Gastrocnemius medialis (tissue), 4 donors: Measurements from ENCODE around the gene PELI3. TPM values are rescaled to one million over a fixed set of nuclear protein-coding genes. Genes with fewer than 3 reads are reported as not detected.

Experiments
- ATAC-seq, 2 donors: fragments of 150-250 bp; one replicate each; pipeline ENCODE4 v1.9.1; 2016
- DNase-seq, 2 donors: peaks; one replicate each; pipeline ENCODE4 v3.0.0-alpha.2; 2019
- H3K27ac ChIP-seq, 4 donors: fragments of 200-600 bp; sonication (generic); 1 replicate in 1 of 4; 2 replicates in 3 of 4; pipeline ENCODE4 v1.5.1; 2016 to 2018; ENCODE audit warnings: mild to moderate bottlenecking in 2 of 4, moderate library complexity in 1 of 4
- H3K27me3 ChIP-seq, 3 donors: fragments of 200-600 bp; sonication (generic) in 2 of 3; 1 replicate in 1 of 3; 2 replicates in 2 of 3; pipeline versions ENCODE4 v1.5.1 to v1.6.0; 2016 to 2019; ENCODE audit warnings: mild to moderate bottlenecking in 1 of 3, moderate library complexity in 1 of 3
- H3K36me3 ChIP-seq, 2 donors: fragments of 200-600 bp; sonication (generic) in 1 of 2; one replicate each; pipeline ENCODE4 v1.5.1; 2017 to 2018
- H3K4me1 ChIP-seq, 2 donors: fragments of 200-600 bp; sonication (generic) in 1 of 2; one replicate each; pipeline ENCODE4 v1.5.1; 2016 to 2017; ENCODE audit warnings: mild to moderate bottlenecking in 2 of 2
- H3K4me3 ChIP-seq, 4 donors: fragments of 200-600 bp; sonication (generic) in 3 of 4; 1 replicate in 1 of 4; 2 replicates in 3 of 4; pipeline ENCODE4 v1.5.1; 2016 to 2019; ENCODE audit warnings: mild to moderate bottlenecking in 2 of 4
- H3K9me3 ChIP-seq, 3 donors: fragments of 200-600 bp; sonication (generic) in 2 of 3; 1 replicate in 1 of 3; 2 replicates in 2 of 3; pipeline ENCODE4 v1.5.1; 2016 to 2019
- CTCF ChIP-seq, 5 experiments: fragments of 450-650 bp in 3 of 5; fragments of 200-600 bp in 2 of 5; sonication (generic) in 2 of 5; IDR thresholded peaks in 4 of 5; conservative IDR thresholded peaks in 1 of 5; 1 replicate in 4 of 5; 2 replicates in 1 of 5; pipeline ENCODE4 v1.5.1; 2016 to 2019; ENCODE audit warnings: antibody characterized with exemption in 5 of 5, mild to moderate bottlenecking in 3 of 5, moderate library complexity in 3 of 5
- POLR2A ChIP-seq, 2 donors: fragments of 450-650 bp; IDR thresholded peaks; one replicate each; pipeline ENCODE4 v1.6.1; 2017; ENCODE audit warnings: antibody characterized with exemption in 2 of 2, mild to moderate bottlenecking in 2 of 2, moderate library complexity in 2 of 2
- in situ Hi-C, 4 donors: fragments of 200-750 bp; cut with MboI; loops; one replicate each; pipeline versions ENCODE4 v1.15.0 to v1.8.0; 2017; ENCODE audit warnings: low sequenced_read_pairs in 4 of 4
- intact Hi-C: fragments of 100-400 bp; cut with DNase I; formaldehyde crosslinking; loops from one replicate; pipeline ENCODE4 v1.15.1; 2023; ENCODE audit warnings: low total_unique reads
- total RNA-seq, 4 donors: library from RNA; depleted of rRNA; stranded (reverse); fragments of >200 nt; gene quantifications; one replicate each; pipeline versions ENCODE4 v1.1.0 to v1.2.3, GENCODE V29; 2016

The PELI3 gene
- total RNA-seq, 4 donors from 2014 or later: 26.1 to 55.9 (median 37.3) TPM

DNA sequence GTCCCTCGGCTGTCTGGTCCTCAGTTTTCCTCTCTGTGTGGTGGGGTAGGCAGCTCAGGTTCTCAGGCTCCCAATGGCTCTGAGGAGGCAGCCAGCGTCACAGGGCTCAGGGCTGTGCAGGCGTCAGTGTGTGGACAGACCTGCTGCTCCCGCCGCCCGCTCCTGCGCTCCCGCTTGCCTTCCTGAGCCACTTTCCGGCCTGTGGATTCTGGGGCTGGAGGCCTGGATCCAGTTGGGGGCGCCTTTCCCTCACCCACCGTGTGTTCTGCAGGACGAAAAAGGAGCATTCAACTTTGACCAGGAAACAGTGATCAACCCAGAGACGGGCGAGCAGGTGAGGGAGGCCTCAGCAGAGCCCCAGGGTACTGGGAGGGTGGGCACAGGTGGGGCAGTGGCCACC lies 28.2 kb downstream of the PELI3 start:
- DNase-seq (no peak), ATAC-seq (no peak)
- no peak for TF ChIP-seq CTCF (IDR thresholded peaks at IDR 0.05 in 4 of 5, conservative IDR thresholded peaks at IDR 0.05 in 1 of 5)
- no peak for TF ChIP-seq POLR2A (IDR thresholded peaks at IDR 0.05)
- Histone ChIP-seq H3K4me1 (no peaks in the 10 kb centered on the region), H3K36me3 (peaks cover 0 to 66% of the 10 kb centered on the region in 2 donors), H3K9me3 (no peaks in the 10 kb centered on the region), H3K27ac (no peak overlapping the region), H3K4me3 (no peak overlapping the region), H3K27me3 (no peaks in the 10 kb centered on the region)
- in situ Hi-C loops (no loop called here), intact Hi-C loops (no loop called here)

DNA sequence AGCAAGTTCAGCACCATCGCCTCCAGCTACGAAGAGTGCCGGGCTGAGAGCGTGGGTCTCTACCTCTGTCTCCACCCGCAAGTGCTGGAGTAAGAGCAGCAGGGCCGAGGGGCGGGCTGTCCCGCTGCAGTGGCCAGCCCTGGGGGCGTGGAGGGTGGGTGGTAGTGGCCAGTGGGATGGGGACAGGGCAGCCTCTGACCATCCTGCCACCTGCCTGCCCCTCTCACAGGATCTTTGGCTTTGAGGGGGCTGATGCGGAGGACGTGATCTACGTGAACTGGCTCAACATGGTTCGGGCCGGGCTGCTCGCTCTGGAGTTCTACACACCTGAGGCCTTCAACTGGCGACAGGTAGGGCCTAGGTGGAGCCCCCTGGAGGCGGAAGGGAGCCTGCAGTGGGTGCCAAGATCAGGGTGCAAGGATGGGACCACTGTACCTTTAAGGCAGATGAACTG lies 28.7 kb downstream of the PELI3 start:
- in situ Hi-C loops (no loop called here), intact Hi-C loops (no loop called here)
- no peaks in the 10 kb centered on the region for H3K9me3 ChIP-seq
- H3K27me3 ChIP-seq: no peaks in the 10 kb centered on the region
- no peak overlapping the region for H3K27ac ChIP-seq
- TF ChIP-seq POLR2A (IDR thresholded peaks at IDR 0.05) (no peak), CTCF (IDR thresholded peaks at IDR 0.05 in 4 of 5, conservative IDR thresholded peaks at IDR 0.05 in 1 of 5) (no peak)
- no peak overlapping the region for H3K4me3 ChIP-seq
- peaks cover 0 to 71% of the 10 kb centered on the region in 2 donors for H3K36me3 ChIP-seq
- no peaks in the 10 kb centered on the region for H3K4me1 ChIP-seq
- ATAC-seq: no peak
- no peak for DNase-seq

- Histone ChIP-seq H3K4me3 (no peak overlapping the region), H3K27me3 (no peaks in the 10 kb centered on the region), H3K9me3 (no peaks in the 10 kb centered on the region), H3K27ac (no peak overlapping the region), H3K36me3 (peaks cover 0 to 66% of the 10 kb centered on the region in 2 donors), H3K4me1 (no peaks in the 10 kb centered on the region)
- intact Hi-C loops (no loop called here), in situ Hi-C loops (no loop called here)
- no peak for ATAC-seq
- no peak for DNase-seq
- TF ChIP-seq POLR2A (IDR thresholded peaks at IDR 0.05) (no peak), CTCF (IDR thresholded peaks at IDR 0.05 in 4 of 5, conservative IDR thresholded peaks at IDR 0.05 in 1 of 5) (no peak)
Observed at GRCh38 chr11:66497206-66497605, 30.5 kb downstream of the PELI3 start.

DNA sequence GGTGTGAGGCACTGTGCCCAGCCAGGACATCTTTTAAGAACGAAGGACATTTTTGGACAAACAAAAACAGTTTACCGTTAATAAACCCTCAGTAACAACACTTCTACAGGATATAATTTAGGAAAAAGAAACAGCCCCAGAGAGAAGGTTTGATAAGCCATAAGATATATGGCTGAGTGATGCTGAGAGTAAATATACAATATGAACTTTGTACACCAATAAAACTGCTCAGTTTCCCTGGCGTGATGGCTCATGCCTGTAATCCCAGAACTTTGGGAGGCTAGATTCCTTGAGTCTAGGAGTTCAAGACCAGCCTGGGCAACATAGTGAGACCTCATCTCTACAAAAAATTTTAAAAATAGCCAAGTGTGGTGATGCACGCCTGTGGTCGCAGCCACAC lies 31.8 kb downstream of the PELI3 start:
- Histone ChIP-seq H3K36me3 (peaks cover 0 to 54% of the 10 kb centered on the region in 2 donors), H3K27me3 (no peaks in the 10 kb centered on the region), H3K27ac (no peak overlapping the region), H3K4me1 (no peaks in the 10 kb centered on the region), H3K4me3 (no peak overlapping the region), H3K9me3 (no peaks in the 10 kb centered on the region)
- ATAC-seq (no peak), DNase-seq (no peak)
- intact Hi-C loops (no loop called here), in situ Hi-C loops (no loop called here)
- TF ChIP-seq POLR2A (IDR thresholded peaks at IDR 0.05) (no peak), CTCF (IDR thresholded peaks at IDR 0.05 in 4 of 5, conservative IDR thresholded peaks at IDR 0.05 in 1 of 5) (no peak)

DNA sequence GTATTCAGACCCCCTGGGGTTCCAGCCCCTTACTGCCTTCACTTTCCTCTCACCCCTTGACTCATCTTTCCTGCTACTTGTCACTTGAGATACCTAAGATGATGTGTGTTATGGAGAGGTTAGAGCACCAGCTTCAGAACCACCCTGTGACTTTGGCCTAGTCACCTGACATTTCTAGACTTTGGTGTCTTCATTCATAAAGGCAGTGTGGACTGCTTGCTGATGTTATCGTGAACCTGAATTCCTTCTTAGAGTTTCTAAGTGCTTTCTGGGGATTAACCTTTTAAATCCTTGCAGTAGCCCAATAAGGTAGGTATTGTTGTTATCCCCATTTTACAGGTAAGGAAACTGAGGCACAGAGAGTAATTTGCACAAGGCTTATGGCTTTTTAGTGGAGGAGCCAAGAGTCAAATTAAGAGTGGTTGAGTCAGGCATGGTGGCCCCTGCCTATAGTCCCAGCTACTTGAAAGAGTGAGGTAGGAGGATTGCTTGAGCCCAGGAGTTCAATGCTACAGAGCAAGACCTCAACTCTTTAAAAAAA lies 38.6 kb downstream of the PELI3 start:
- H3K27me3 ChIP-seq: no peaks in the 10 kb centered on the region

More for the DNA sequence above, 38.6 kb downstream of the PELI3 start:
- Histone ChIP-seq H3K4me1 (peaks cover 2 to 3% of the 10 kb centered on the region in 2 donors), H3K36me3 (peaks cover 0 to 21% of the 10 kb centered on the region in 2 donors), H3K9me3 (no peaks in the 10 kb centered on the region), H3K27ac (no peak overlapping the region), H3K4me3 (no peak overlapping the region)
- no peak for ATAC-seq
- DNase-seq: no peak
- intact Hi-C loops (no loop called here), in situ Hi-C loops (no loop called here)
- no peak for TF ChIP-seq POLR2A (IDR thresholded peaks at IDR 0.05)
- TF ChIP-seq CTCF (IDR thresholded peaks at IDR 0.05 in 4 of 5, conservative IDR thresholded peaks at IDR 0.05 in 1 of 5): no peak
